H1 (cell line): ENCODE results near the gene NAGS. TPM values are rescaled to one million over a fixed set of nuclear protein-coding genes. Genes with fewer than 3 reads are reported as not detected.

Experiments
- CHD2 ChIP-seq: IDR thresholded peaks from 2 replicates; pipeline ENCODE4 v1.6.1; 2012; ENCODE audit warnings: low read length, improper control_type of control experiment
- CREB1 ChIP-seq: IDR thresholded peaks from 2 replicates; pipeline ENCODE4 v1.6.1; 2012; ENCODE audit warnings: inconsistent platforms
- HDAC2 ChIP-seq, 2 experiments: fragments of 300-600 bp in 1 of 2; sonication (generic) in 1 of 2; IDR thresholded peaks; 2 replicates each; pipeline ENCODE4 v1.6.1; 2011 to 2012; ENCODE audit warnings: low read depth in 2 of 2, low read length in 2 of 2, mild to moderate bottlenecking in 2 of 2, moderate library complexity in 2 of 2, borderline replicate concordance in 1 of 2, inconsistent platforms in 1 of 2
- JUN ChIP-seq: IDR thresholded peaks from 2 replicates; pipeline ENCODE4 v1.6.1; 2011; ENCODE audit warnings: low read depth, mild to moderate bottlenecking, improper control_type of control experiment, low read length
- NRF1 ChIP-seq: IDR thresholded peaks from 2 replicates; pipeline ENCODE4 v1.6.1; 2011; ENCODE audit warnings: mild to moderate bottlenecking, low read depth, low read length, improper control_type of control experiment
- SIN3A ChIP-seq, 2 experiments: IDR thresholded peaks in 1 of 2; conservative IDR thresholded peaks in 1 of 2; 2 replicates each; pipeline ENCODE4 v1.6.1; 2011 to 2012; ENCODE audit warnings: low read length in 2 of 2, improper control_type of control experiment in 1 of 2, low read depth in 1 of 2, mild to moderate bottlenecking in 1 of 2
- SP2 ChIP-seq: IDR thresholded peaks from 2 replicates; pipeline ENCODE4 v1.6.1; 2012; ENCODE audit warnings: mild to moderate bottlenecking, low read length, inconsistent platforms
- polyA plus RNA-seq, 7 experiments: library from polyadenylated mRNA; depleted of rRNA in 3 of 7; stranded (reverse) in 5 of 7; unstranded in 2 of 7; fragments of >200 nt in 5 of 7; fragments of 200-250 nt in 2 of 7; gene quantifications; 1 replicate in 5 of 7; 2 replicates in 1 of 7; 4 replicates in 1 of 7; pipeline versions ENCODE4 v1.2.1 to v1.2.3, GENCODE V29; 2011 to 2013; ENCODE audit warnings: missing spikeins in 2 of 7, mixed read lengths in 2 of 7
- total RNA-seq: library from RNA; stranded (reverse); fragmentation: NEBNext Ultra II Directional; extraction: Animal tissue kit (Norgen Biotek cat#: 25700); gene quantifications from 2 replicates; pipeline ENCODE4 v1.2.1, GENCODE V29; 2021

Gene NAGS
- total and polyA plus RNA-seq, 2 of the 8 experiments (the other 6 are each of a cell fraction or from before 2014, with no cell fraction given) = 4.0 to 5.1 TPM

DNA sequence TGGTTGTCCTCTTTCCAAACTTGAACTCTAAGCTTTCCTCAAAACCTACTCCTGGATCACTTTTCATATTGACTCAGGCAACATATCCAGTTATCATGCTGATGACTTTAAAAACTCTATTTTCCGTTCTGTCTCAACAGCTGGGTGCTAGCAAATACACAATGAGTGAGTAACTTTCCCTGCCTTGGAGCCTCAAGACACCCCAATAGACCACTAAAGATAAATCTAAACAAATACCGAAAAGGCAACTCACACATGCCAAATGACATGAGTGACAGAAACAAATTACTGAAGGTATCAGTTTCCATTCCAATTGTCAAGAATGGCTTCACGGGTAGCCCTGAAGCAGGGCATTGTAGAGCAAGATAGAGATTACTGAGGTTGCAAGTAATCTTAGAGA lies 26.1 kb downstream of the NAGS start (continued):
- TF ChIP-seq SP2 (no peak), CHD2 (no peak), SIN3A (conservative IDR thresholded peaks at IDR 0.05 in 1 of 2, IDR thresholded peaks at IDR 0.05 in 1 of 2; ENCODE audit: low read depth in 1 of 2, low read length in 2 of 2) (no peak), HDAC2 (IDR thresholded peaks at IDR 0.05; ENCODE audit: borderline replicate concordance in 1 of 2, low read depth in 2 of 2, low read length in 2 of 2) (no peak), JUN (no peak), NRF1 (no peak), CREB1 (no peak)
